GM12874 (cell line): ENCODE results near the gene ITGA7.

ENCODE experiments used
- TF ChIP-seq, protein P1 (sequence below): IDR thresholded peaks from 2 replicates; pipeline ENCODE4 v1.5.1; 2011; ENCODE audit warnings: low read depth, mild to moderate bottlenecking, control low read depth, low read length, moderate library complexity; ENCODE audit not compliant: insufficient read depth

ITGA7 gene

DNA sequence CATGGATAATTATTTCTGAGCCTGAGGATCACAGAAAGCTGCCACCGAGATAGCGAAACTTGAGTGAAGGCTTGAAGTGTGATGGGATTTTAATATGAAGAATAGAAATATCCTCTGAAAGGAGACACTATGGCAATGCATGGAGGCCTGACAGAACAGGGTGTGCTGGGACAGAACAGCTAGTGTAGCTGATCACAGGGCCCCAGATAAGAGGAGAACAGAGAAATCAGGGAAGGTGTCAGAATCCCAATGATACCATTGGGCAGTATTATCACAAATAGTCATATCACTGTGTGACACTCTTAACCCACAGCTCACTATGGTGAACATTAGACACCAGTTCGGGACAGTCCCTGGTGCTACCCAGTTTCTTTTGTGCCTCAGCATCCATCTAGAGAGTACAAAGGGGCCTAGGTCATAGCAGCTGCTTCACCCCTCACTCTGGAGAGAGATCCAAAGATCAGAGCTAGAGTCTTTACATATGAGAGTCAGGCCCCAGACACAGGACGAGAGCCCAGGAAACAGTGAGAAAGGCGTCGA lies 71.5 kb downstream of the ITGA7 start:
- TF ChIP-seq, protein P1, sequence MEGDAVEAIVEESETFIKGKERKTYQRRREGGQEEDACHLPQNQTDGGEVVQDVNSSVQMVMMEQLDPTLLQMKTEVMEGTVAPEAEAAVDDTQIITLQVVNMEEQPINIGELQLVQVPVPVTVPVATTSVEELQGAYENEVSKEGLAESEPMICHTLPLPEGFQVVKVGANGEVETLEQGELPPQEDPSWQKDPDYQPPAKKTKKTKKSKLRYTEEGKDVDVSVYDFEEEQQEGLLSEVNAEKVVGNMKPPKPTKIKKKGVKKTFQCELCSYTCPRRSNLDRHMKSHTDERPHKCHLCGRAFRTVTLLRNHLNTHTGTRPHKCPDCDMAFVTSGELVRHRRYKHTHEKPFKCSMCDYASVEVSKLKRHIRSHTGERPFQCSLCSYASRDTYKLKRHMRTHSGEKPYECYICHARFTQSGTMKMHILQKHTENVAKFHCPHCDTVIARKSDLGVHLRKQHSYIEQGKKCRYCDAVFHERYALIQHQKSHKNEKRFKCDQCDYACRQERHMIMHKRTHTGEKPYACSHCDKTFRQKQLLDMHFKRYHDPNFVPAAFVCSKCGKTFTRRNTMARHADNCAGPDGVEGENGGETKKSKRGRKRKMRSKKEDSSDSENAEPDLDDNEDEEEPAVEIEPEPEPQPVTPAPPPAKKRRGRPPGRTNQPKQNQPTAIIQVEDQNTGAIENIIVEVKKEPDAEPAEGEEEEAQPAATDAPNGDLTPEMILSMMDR = no peak
